Measurements from ENCODE around the gene RNFT2. TPM values are rescaled to one million over a fixed set of nuclear protein-coding genes. Genes with fewer than 3 reads are reported as not detected.

RNFT2 gene, protein sequence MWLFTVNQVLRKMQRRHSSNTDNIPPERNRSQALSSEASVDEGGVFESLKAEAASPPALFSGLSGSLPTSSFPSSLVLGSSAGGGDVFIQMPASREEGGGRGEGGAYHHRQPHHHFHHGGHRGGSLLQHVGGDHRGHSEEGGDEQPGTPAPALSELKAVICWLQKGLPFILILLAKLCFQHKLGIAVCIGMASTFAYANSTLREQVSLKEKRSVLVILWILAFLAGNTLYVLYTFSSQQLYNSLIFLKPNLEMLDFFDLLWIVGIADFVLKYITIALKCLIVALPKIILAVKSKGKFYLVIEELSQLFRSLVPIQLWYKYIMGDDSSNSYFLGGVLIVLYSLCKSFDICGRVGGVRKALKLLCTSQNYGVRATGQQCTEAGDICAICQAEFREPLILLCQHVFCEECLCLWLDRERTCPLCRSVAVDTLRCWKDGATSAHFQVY
- 14.7 TPM for polyA plus RNA-seq (2012; ENCODE audit: insufficient read depth, insufficient read length, low read depth)

DNA sequence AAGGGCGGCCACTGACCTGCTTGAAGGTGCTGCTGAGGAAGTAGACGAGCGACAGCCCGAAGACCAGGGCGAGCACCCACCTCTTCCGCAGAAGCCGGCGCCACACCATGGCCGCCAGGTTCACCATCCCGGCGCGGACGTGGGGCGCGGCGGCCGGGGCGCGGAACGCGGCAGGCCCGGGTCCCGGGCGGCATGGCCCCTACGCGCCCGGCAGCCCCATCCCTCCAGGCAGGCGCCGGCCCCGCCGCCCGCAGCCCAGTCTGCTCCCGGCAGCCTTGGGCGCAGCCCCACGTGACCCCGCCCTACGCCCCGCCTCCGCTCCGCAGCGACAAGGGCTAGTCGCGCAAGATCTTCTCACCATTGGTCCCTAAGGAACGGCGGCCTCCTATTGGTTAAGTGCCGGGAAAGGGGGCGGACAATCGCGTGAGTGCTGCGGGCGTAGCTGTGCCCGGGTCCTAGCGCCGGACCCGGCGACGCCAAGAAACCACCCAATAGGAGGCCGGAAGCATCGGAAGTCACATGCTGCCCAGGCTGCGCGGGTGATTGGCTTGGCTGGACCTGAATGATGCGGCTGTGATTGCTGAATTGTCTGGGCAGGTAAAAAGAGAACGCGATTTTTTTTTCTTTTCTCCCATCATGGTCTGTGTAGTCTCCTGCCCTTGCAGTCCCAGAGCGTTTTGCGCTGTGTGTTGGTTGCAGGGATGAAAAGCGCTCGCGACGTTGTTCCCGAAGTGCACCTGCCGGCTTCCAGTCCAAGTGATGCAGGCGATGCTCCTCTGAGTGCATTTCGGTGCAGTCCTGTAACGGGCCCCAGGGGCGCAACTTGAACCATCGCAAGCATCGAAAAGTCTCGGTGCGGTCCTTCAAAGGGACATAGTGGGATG is at the start of gene RNFT2, which contains the start of gene SPRING1:
Gene RNFT2 (plus strand): TSS at position 542 of the 884 bp plus-strand sequence. CDS start 2,183 bp downstream, outside the sequence.
Gene SPRING1 (minus strand): TSS at position 296 of the 884 bp plus-strand sequence. CDS start 169 bp downstream, at position 127.
- TF ChIP-seq, protein P1, sequence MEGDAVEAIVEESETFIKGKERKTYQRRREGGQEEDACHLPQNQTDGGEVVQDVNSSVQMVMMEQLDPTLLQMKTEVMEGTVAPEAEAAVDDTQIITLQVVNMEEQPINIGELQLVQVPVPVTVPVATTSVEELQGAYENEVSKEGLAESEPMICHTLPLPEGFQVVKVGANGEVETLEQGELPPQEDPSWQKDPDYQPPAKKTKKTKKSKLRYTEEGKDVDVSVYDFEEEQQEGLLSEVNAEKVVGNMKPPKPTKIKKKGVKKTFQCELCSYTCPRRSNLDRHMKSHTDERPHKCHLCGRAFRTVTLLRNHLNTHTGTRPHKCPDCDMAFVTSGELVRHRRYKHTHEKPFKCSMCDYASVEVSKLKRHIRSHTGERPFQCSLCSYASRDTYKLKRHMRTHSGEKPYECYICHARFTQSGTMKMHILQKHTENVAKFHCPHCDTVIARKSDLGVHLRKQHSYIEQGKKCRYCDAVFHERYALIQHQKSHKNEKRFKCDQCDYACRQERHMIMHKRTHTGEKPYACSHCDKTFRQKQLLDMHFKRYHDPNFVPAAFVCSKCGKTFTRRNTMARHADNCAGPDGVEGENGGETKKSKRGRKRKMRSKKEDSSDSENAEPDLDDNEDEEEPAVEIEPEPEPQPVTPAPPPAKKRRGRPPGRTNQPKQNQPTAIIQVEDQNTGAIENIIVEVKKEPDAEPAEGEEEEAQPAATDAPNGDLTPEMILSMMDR (IDR thresholded peaks at IDR 0.05; ENCODE audit: low read depth, low read length) = peak; percentile 30; the same call in 1 of the 2 replicates
- peak within 1 kb of the TSS; percentile 86 for H3K4me3 ChIP-seq (ENCODE audit: low read depth, low read length)

DNA sequence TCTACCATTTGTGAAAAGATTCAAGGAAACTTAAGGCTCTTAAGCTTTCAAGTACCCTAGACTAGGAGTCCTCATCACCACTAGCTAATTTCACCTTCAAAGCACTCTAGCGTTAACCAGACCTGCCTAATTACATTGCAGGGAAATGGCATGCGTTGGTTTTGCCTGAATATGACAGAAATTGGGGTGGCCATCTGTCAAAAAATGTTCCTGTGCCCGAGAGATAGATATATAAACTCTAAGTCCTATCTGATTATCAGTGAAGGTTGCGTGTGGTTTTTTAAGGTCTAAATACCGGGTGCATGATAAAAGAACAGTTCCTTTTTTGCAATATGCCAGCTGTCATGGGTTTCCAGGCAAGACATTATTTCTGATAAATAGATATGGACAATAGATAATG is 48.6 kb upstream of the RNFT2 start:
- Histone ChIP-seq H3K9me3 (peaks cover 5% of the 10 kb centered on the region), H3K27me3 (peaks cover 20% of the 10 kb centered on the region), H3K4me3 (ENCODE audit: low read depth, low read length) (no peak overlapping the region), H3K36me3 (no peaks in the 10 kb centered on the region), H3K4me1 (peaks cover 5% of the 10 kb centered on the region)
- no peak for DNase-seq
- TF ChIP-seq, protein P1 (IDR thresholded peaks at IDR 0.05; ENCODE audit: low read depth, low read length) = no peak

More for the DNA sequence above, at the start of gene RNFT2, which contains the start of gene SPRING1:
- peak; percentile 100 for DNase-seq
- peaks cover 5% of the 10 kb centered on the region; the same call in 1 of the 2 replicates for H3K36me3 ChIP-seq
- no peaks in the 10 kb centered on the region for H3K9me3 ChIP-seq
- H3K27me3 ChIP-seq = no peaks in the 10 kb centered on the region
- no peaks in the 10 kb centered on the region for H3K4me1 ChIP-seq

DNA sequence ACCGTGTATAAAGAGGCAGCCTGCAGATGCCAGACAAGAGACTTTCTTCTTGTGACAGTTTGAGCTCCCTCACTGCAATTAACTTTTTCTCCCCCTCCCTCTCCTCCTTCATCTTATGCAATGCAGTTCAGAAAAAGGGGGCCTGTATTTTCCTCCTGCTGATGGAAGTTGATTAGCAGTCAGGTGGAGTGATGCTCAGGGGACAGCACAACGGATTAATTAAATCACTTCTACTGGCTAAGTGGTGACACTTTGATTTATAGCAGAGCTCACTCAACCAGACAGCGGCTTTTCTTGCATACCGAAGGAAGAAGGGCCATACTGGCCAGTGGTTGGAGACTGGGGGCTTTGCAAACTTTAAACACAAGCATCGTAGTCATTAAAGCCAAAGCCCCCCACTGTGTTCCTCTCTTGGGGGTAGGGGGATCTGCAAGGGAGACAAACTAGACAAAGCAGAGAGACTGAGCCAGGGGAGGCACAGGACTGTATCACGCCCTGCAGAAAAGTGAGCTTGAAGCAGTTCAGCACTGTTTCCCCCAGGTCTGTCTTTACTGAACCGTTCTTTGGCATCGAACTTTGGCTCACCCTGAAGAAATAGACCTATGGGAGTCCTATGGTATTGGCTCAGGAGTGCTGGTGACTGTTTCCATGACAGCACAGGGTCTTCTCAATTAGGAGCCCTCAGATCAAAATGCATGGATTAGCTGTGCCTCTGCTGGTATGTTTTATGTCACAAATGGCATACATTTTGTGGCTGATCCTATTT is 48.0 kb upstream of the RNFT2 start:
- DNase-seq = peak; percentile 52
- Histone ChIP-seq H3K9me3 (peaks cover 5% of the 10 kb centered on the region), H3K4me1 (peaks cover 5% of the 10 kb centered on the region), H3K27me3 (peaks cover 27% of the 10 kb centered on the region), H3K36me3 (no peaks in the 10 kb centered on the region), H3K4me3 (ENCODE audit: low read depth, low read length) (no peak overlapping the region)
- TF ChIP-seq, protein P1 (IDR thresholded peaks at IDR 0.05; ENCODE audit: low read depth, low read length) = no peak

DNA sequence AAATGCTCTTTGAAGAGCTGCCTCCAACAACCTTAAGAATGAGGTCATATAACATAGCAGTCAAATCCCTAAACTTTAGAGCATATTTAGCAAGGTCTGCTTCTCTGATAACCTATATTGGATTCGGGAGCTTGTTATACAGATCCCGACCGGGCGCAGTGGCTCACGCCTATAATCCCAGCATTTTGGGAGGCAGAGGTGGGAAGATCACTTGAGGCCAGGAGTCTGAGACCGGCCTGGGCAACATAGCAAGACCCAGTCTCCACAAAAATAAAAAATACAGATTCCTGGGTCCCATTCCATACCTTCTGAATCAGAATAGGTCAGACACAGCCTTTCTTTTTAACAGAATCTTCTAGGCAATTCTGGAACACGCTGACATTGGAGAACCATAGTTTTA is 46.9 kb upstream of the RNFT2 start:
- no peak for DNase-seq
- TF ChIP-seq, protein P1 (IDR thresholded peaks at IDR 0.05; ENCODE audit: low read depth, low read length) = no peak
- Histone ChIP-seq H3K4me1 (peaks cover 5% of the 10 kb centered on the region), H3K9me3 (peaks cover 5% of the 10 kb centered on the region), H3K4me3 (ENCODE audit: low read depth, low read length) (no peak overlapping the region), H3K27me3 (peaks cover 27% of the 10 kb centered on the region), H3K36me3 (no peaks in the 10 kb centered on the region)

DNA sequence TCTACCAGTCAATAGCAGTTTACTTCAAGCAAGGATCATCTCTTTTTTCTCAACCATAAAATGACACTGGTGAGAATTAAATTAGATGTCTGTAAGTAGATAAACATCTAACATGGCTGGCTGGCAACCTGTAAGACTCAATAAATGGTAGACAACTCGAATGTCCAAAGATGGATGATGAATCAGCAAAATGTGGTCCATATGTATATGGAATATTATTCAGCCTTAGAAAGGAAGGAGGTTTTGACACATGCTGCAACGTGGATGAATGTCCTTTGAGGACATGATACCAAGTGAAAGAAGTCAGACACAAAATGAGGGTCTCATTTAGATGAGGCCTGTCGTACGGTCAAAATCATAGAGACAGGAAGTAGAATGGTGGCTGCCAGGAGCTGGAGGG is 46.5 kb upstream of the RNFT2 start:
- no peaks in the 10 kb centered on the region for H3K36me3 ChIP-seq
- TF ChIP-seq, protein P1 (IDR thresholded peaks at IDR 0.05; ENCODE audit: low read depth, low read length) = no peak
- peaks cover 27% of the 10 kb centered on the region for H3K27me3 ChIP-seq
- H3K4me3 ChIP-seq (ENCODE audit: low read depth, low read length) = no peak overlapping the region
- H3K4me1 ChIP-seq = peaks cover 5% of the 10 kb centered on the region
- no peak for DNase-seq
- H3K9me3 ChIP-seq = peaks cover 5% of the 10 kb centered on the region

All from BE2C (cell line).